Measurements from ENCODE around the gene ZNF438. TPM values are rescaled to one million over a fixed set of nuclear protein-coding genes. Genes with fewer than 3 reads are reported as not detected.

The ZNF438 gene
- total and polyA plus RNA-seq, 2 of the 13 experiments (the other 11 are each of a cell fraction or from before 2014, with no cell fraction given): 0.75 to 0.83 TPM

- in situ Hi-C loops (cut with HindIII; ENCODE audit: extremely low pct_ligation_motif_present, low pct_unique_long_range_greater_than_20kb): no loop called here
- DNase-seq (ENCODE audit: low spot score) (no peak), FAIRE-seq (no peak), ATAC-seq (no peak)
- Histone ChIP-seq H3K9ac (ENCODE audit: insufficient read depth, low read depth, low read length) (no peak overlapping the region), H3K36me3 (replicated peaks in 1 of 2; ENCODE audit: control insufficient read depth in 1 of 2, insufficient read depth in 2 of 2, low read length in 2 of 2) (no peaks in the 10 kb centered on the region), H3K27me3 (ENCODE audit: control insufficient read depth in 1 of 2, insufficient read depth in 2 of 2, low read length in 2 of 2) (peaks cover 1 to 45% of the 10 kb centered on the region in 2 experiments; a peak in 4 of 5 replicates), H3K27ac (ENCODE audit: extremely low read length, insufficient read depth, low read length) (no peak overlapping the region), H4K20me1 (ENCODE audit: insufficient read depth, low read length) (no peaks in the 10 kb centered on the region), H3K4me3 (replicated peaks in 1 of 3; ENCODE audit: insufficient read depth in 1 of 3, low read depth in 2 of 3, low read length in 3 of 3) (no peak overlapping the region), H2AFZ (ENCODE audit: low read length) (no peak overlapping the region), H3K4me2 (ENCODE audit: low read depth, low read length) (no peak overlapping the region), H3K9me3 (ENCODE audit: low read length) (no peaks in the 10 kb centered on the region), H3K4me1 (ENCODE audit: insufficient read depth, low read length) (no peaks in the 10 kb centered on the region), H3K79me2 (ENCODE audit: insufficient read depth, low read length) (no peaks in the 10 kb centered on the region)
- WGBS (ENCODE audit: low lambda C conversion rate): 0% methylated on average over 3 of the region's 3 CpGs
- POLR2A ChIA-PET: no interaction called here
- intact Hi-C loops (cut with micrococcal nuclease; ENCODE audit: unreplicated experiment): no loop called here
- CTCF ChIA-PET (ENCODE audit: low intra/inter-chr PET ratio, low total read pairs): no interaction called here
- no TSS peak for BruUV-seq (replicated peaks)
- TF ChIP-seq NFKB2 (CRISPR knock-in tag; IDR thresholded peaks at IDR 0.05; ENCODE audit: borderline replicate concordance): no peak
- no peak for TF ChIP-seq TERF1 (CRISPR knock-in tag; IDR thresholded peaks at IDR 0.05)
- TF ChIP-seq ZNF740 (CRISPR knock-in tag; IDR thresholded peaks at IDR 0.05): no peak
- TF ChIP-seq NFYC (CRISPR knock-in tag; IDR thresholded peaks at IDR 0.05): no peak
- TF ChIP-seq, protein P1, sequence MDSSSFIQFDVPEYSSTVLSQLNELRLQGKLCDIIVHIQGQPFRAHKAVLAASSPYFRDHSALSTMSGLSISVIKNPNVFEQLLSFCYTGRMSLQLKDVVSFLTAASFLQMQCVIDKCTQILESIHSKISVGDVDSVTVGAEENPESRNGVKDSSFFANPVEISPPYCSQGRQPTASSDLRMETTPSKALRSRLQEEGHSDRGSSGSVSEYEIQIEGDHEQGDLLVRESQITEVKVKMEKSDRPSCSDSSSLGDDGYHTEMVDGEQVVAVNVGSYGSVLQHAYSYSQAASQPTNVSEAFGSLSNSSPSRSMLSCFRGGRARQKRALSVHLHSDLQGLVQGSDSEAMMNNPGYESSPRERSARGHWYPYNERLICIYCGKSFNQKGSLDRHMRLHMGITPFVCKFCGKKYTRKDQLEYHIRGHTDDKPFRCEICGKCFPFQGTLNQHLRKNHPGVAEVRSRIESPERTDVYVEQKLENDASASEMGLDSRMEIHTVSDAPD (CRISPR knock-in tag; IDR thresholded peaks at IDR 0.05): no peak
- no peak for TF ChIP-seq KDM5B (CRISPR knock-in tag; IDR thresholded peaks at IDR 0.05; ENCODE audit: borderline replicate concordance)
- TF ChIP-seq DNMT3B (CRISPR knock-in tag; conservative IDR thresholded peaks at IDR 0.05): no peak
- no peak for TF ChIP-seq MTA1 (CRISPR knock-in tag; IDR thresholded peaks at IDR 0.05; ENCODE audit: borderline replicate concordance)
- no peak for TF ChIP-seq ZNF816 (CRISPR knock-in tag; IDR thresholded peaks at IDR 0.05; ENCODE audit: borderline replicate concordance)
- TF ChIP-seq DPF2 (CRISPR knock-in tag; IDR thresholded peaks at IDR 0.05; ENCODE audit: borderline replicate concordance, low read depth): no peak
- TF ChIP-seq SRSF1 (optimal IDR thresholded peaks at IDR 0.05; ENCODE audit: low read depth, low read length): no peak
Measured at GRCh38 chr10:30829901-30830300, 201.8 kb downstream of the ZNF438 start.

Data from HepG2 (cell line).